Colonic mucosa (tissue), 4 donors: ENCODE data around the gene LARGE1. TPM values are rescaled to one million over a fixed set of nuclear protein-coding genes. Genes with fewer than 3 reads are reported as not detected.

Experiments used
- DNase-seq: peaks from one replicate; pipeline ENCODE4 v3.0.0-alpha.2; 2020
- H3K27ac ChIP-seq: fragments of 200-600 bp; one replicate; pipeline ENCODE4 v1.8.0; 2021
- H3K27me3 ChIP-seq: fragments of 200-600 bp; one replicate; pipeline ENCODE4 v1.8.0; 2021
- H3K36me3 ChIP-seq: fragments of 200-600 bp; one replicate; pipeline ENCODE4 v1.8.0; 2021
- H3K4me1 ChIP-seq: fragments of 200-600 bp; one replicate; pipeline ENCODE4 v1.8.0; 2021; ENCODE audit warnings: mild to moderate bottlenecking
- H3K4me3 ChIP-seq: fragments of 200-600 bp; one replicate; pipeline ENCODE4 v1.8.0; 2021
- H3K9ac ChIP-seq, 2 donors: one replicate each; pipeline ENCODE4 v1.7.0; 2013; ENCODE audit warnings: control low read depth in 2 of 2, low read depth in 2 of 2, low read length in 2 of 2
- H3K9me3 ChIP-seq: fragments of 200-600 bp; one replicate; pipeline ENCODE4 v1.8.0; 2021
- intact Hi-C: fragments of 100-400 bp; cut with DNase I; formaldehyde crosslinking; loops from one replicate; pipeline ENCODE4 v1.14.1; 2022
- total RNA-seq, 2 donors: library from RNA; stranded (reverse); fragmentation: NEBNext Ultra II Directional in 1 of 2; extraction: Animal tissue kit (Norgen Biotek cat#: 25700) in 1 of 2; gene quantifications; one replicate each; pipeline ENCODE4 v1.2.1, GENCODE V29; 2021
- TF ChIP-seq, protein P1 (sequence below): fragments of 200-600 bp; IDR thresholded peaks from one replicate; pipeline ENCODE4 v1.8.0; 2022; ENCODE audit warnings: antibody characterized with exemption, mild to moderate bottlenecking
- donor health status: healthy.
- donor health status: DM: no; HTN: no; CAD: no.
- donor health status: DM: no; HTN: no; CAD: no.

LARGE1 gene
- total RNA-seq, 2 donors from 2014 or later: 45.2 to 46.5 TPM

DNA sequence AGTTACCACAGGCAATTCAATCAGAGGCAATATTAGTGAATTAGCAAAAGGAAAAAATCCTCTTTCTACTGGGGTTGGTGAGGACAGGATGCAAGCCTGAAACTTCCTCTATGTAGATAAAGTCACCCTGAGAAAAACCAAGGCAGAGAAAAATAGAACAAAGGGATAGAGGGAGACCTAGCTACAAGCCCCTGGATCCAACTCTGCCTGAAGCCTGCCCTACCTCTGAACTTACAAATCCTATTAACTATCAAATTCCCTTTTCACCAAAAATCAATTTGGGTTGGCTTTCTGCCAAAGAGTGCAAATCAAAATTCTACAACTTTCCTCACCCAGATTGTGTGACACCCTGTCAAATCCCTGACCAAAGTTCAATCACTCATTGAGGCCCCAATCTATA lies 161.3 kb downstream of the LARGE1 start:
- intact Hi-C loops: no loop called here
- Histone ChIP-seq H3K9ac (no peak overlapping the region), H3K4me3 (no peak overlapping the region), H3K9me3 (no peaks in the 10 kb centered on the region), H3K27me3 (no peaks in the 10 kb centered on the region), H3K4me1 (no peaks in the 10 kb centered on the region), H3K27ac (no peak overlapping the region), H3K36me3 (no peaks in the 10 kb centered on the region)
- TF ChIP-seq, protein P1, sequence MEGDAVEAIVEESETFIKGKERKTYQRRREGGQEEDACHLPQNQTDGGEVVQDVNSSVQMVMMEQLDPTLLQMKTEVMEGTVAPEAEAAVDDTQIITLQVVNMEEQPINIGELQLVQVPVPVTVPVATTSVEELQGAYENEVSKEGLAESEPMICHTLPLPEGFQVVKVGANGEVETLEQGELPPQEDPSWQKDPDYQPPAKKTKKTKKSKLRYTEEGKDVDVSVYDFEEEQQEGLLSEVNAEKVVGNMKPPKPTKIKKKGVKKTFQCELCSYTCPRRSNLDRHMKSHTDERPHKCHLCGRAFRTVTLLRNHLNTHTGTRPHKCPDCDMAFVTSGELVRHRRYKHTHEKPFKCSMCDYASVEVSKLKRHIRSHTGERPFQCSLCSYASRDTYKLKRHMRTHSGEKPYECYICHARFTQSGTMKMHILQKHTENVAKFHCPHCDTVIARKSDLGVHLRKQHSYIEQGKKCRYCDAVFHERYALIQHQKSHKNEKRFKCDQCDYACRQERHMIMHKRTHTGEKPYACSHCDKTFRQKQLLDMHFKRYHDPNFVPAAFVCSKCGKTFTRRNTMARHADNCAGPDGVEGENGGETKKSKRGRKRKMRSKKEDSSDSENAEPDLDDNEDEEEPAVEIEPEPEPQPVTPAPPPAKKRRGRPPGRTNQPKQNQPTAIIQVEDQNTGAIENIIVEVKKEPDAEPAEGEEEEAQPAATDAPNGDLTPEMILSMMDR: no peak
- no peak for DNase-seq

- no peak for DNase-seq
- no peaks in the 10 kb centered on the region for H3K4me1 ChIP-seq
- no peak overlapping the region for H3K27ac ChIP-seq
- H3K4me3 ChIP-seq: no peak overlapping the region
- no peaks in the 10 kb centered on the region for H3K36me3 ChIP-seq
- intact Hi-C loops: no loop called here
- H3K27me3 ChIP-seq: no peaks in the 10 kb centered on the region
- H3K9ac ChIP-seq: no peak overlapping the region
- TF ChIP-seq, protein P1: no peak
- no peaks in the 10 kb centered on the region for H3K9me3 ChIP-seq
These were observed 162.3 kb downstream of the LARGE1 start for GRCh38 chr22:33757802-33758483.

DNA sequence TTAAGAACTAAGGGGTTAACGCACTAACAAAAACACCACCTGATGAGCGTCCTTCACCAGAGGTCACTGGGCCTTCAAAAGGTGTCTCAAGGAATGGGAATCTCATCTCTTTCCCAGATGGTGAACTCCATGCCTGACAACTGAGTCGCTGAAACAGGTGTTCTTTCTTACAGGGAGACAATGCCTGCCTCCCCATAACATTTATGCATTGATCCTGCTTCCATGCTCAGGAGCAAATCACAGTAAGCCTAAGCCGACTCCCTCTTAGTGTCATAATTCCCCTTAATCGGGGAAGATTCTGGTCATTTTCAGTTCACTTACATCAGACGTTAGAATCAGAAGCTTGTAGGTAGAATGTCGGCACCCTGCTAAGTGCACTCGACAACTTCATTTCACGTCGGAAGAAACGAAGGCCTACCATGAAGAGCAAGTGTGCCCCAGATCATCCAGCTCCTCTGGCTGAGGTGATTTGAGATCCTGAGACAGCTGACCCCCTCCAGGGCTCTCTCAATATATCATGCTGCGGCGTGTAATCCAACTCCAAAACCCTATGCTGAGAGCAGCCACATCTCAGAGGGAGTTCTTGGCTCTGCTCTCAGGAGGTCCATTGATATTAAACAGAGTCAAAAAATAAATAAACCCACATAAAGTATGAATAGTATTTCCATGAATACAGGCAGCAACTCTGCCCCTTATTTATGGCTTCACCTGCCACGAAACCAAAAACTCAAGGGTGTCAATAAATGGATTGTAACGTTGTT lies 163.1 kb downstream of the LARGE1 start:
- no peaks in the 10 kb centered on the region for H3K27me3 ChIP-seq
- no peak for DNase-seq
- no peaks in the 10 kb centered on the region for H3K9me3 ChIP-seq
- H3K36me3 ChIP-seq: no peaks in the 10 kb centered on the region
- no peak overlapping the region for H3K27ac ChIP-seq
- intact Hi-C loops: no loop called here
- H3K4me3 ChIP-seq: no peak overlapping the region
- TF ChIP-seq, protein P1: no peak
- no peak overlapping the region for H3K9ac ChIP-seq
- no peaks in the 10 kb centered on the region for H3K4me1 ChIP-seq

- H3K27me3 ChIP-seq: no peaks in the 10 kb centered on the region
- H3K9ac ChIP-seq: no peak overlapping the region
- intact Hi-C loops: no loop called here
- TF ChIP-seq, protein P1: no peak
- no peaks in the 10 kb centered on the region for H3K4me1 ChIP-seq
- DNase-seq: no peak
- H3K4me3 ChIP-seq: no peak overlapping the region
- H3K36me3 ChIP-seq: no peaks in the 10 kb centered on the region
- H3K27ac ChIP-seq: no peak overlapping the region
- H3K9me3 ChIP-seq: no peaks in the 10 kb centered on the region
These were observed 163.7 kb downstream of the LARGE1 start for GRCh38 chr22:33756508-33756949.

DNA sequence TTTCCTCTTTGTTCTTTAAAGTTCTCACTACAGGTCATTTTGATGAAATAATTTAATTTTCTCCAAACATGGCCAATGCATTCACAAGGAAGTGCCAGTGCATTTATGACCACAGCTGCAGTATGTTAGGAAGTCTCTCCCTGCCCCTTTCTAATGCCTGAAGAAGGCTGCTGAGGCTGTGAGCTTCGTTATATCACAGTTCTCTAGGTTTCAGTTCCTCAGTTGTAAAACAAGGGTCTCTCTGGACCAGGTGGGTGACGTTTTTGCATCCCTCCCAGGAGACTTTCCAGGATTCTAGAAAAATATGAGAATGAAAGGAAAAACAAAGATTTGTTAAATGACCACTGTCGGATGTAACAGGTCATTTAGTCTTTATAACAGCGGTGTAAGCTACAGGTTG lies 171.6 kb downstream of the LARGE1 start:
- TF ChIP-seq, protein P1: no peak
- Histone ChIP-seq H3K4me3 (no peak overlapping the region), H3K9me3 (no peaks in the 10 kb centered on the region), H3K27ac (no peak overlapping the region), H3K4me1 (peaks cover 5% of the 10 kb centered on the region), H3K36me3 (no peaks in the 10 kb centered on the region), H3K27me3 (no peaks in the 10 kb centered on the region), H3K9ac (no peak overlapping the region)
- intact Hi-C loops: no loop called here
- DNase-seq: no peak
